Effector CD4-positive, alpha-beta T cell (primary cell): ENCODE measurements around the gene LRFN4.

ENCODE experiments used
- DNase-seq: peaks from one replicate; pipeline ENCODE4 v3.0.0-alpha.2; 2020

LRFN4 gene

DNA sequence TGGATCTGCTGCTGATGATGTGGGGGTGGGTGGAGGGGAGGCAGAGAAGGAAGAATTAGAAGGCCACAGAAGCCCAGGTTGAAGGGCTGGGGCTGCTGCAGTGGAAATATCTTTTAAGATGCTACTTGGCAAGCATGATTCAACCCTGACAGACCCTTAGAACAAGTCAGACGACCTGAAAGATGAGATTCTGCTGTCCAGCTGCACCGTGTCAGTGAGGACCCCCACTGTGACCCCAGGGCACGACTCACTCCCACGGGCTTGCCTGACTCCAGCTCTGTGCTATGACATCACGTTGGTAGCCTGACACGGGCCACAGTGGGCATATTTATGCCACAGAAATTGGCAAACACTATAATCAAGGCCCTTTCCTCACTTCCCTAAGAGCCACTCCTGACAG, 36.0 kb downstream of the LRFN4 start:
- DNase-seq = no peak

- DNase-seq = no peak
Observed at GRCh38 chr11:66894141-66894540, 37.3 kb downstream of the LRFN4 start.

DNA sequence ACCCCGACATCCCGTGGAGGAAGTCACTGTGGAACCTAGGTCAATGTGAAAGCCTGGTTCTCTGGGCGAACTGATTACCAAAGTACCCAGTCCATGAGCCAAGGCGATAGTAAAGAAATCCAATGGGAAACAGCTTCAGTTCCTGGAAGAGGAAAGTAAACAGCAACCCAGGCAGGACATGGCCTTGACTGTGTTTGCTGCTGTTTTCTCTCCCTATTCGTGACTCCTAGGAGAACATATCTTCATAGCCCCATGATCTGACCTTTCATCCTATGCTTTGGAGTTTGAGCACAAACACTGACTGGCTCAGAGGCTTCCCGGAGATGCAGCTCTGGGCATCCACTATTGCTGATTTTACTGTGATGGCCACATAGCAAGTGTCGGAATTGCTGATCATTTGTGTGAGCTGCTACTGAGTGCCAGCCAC, 45.1 kb downstream of the LRFN4 start:
- no peak for DNase-seq

DNA sequence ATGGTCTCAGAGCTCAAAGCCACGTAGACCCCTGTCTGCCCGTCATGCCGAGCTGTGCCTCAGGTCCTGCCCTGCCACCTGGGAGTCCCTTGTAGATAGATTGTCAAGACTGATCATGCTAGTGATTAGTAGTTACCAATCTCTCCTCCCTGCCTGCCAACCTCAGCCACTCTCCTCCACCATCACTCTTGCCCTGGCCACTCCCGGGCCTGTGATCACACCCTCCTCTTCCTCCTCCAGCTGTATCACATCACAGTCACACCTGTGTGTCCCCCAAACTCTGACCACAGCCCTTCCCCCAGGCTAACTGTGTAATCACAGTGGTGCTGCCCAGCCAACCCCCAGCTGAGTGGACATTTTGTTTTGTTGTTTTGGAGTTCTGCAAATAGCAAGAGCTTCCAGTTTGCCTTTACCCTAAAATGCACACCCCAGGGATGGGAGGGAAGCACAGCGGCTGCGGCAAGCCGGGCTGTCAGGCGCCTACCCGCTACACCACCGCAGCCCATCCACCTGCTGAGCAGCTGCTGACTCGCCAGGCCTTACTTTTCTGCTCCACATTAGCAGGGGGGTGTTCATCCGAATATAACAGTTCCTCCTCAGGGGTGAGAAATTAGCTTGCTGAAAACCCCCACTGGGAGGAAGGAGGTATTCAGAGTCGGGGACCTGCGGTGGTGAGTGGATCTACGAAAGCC, 45.8 kb downstream of the LRFN4 start:
- no peak for DNase-seq

DNA sequence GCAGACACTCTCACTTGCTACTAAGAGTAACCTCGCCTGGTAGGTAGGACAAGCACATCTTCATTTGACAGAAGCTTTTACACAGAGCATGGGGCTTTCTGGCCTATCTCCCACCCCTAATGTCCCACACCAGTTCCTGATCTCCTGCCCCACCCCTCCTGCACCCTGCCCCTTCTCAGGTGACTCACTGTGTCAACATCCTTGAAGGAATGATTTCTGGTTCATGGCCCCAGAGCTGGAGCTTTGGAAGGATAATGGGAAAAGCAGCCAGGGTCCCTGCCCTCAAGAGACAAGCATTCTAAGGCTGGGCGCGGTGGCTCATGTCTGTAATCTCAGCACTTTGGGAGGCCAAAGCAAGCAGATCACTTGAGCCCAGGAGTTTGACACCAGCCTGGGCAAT, 47.2 kb downstream of the LRFN4 start:
- no peak for DNase-seq

DNA sequence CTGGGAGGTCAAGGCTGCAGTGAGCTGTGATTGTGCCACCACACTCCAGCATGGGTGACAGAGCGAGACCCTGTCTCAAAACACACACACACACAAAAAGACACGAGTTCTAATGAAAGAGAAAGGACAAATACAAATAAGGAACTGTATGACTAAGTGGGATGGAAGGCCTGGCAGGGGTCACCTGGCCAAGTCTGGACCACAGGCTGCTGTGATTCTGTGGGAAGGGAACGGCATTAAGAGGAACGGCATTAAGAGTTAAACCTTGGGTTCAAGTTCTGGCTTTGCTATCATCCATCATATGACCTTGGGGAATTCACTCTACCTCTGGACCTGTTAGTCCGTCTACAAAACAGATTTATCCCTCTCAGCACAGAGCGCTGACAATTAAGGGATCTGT, 47.7 kb downstream of the LRFN4 start:
- no peak for DNase-seq

- no peak for DNase-seq
Observed at GRCh38 chr11:66904981-66905521, 48.2 kb downstream of the LRFN4 start.

DNA sequence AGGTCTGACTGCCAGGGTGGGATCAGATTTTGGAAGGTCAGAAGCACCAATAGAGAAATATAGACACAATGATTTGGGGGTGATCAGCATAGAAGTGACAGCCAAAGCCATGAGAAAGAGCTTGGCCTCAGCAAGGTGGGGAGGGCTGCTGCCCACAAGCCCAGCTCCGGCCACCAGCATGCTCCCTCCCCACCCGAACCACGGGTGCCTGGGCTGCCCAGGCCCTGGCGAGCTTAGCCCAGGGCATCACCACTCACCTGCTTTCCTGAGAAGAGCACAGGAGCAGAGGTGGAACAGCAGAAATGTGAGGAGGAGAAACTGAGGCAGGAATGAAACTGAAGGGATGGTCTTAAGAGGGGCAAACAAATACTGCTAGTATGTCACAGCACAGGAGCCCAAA, 48.8 kb downstream of the LRFN4 start:
- no peak for DNase-seq

DNA sequence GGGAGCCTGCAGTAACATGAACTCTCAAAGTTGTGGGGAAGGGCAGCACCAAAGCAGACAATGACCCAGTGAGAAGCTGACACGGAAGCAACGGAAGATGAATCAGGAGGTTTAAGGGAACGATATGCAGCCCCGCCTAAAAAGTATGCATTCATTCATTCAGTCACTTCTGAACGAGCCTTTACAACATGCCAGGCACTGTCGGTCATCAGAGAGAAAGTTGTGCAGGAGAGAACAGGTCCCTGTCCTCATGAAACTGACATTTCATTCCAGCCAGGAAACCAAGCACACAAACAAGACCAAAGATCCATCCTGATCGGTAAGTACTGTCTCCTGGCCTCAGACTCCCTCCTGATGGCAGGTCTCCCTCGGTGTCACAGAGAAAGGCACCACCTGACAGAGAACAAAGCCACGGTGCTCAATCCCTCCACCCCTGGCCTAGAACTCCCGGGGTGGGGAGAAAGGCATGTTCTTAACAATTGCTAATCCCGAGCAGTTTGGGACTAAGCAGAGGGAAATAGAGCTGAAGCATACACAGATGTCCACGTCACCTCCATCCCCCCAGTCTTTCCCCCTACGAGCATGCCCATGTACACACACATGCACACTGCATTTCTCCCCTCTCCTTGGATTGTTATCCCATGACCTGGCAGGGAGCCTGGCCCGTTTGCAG, 49.3 kb downstream of the LRFN4 start:
- DNase-seq = no peak

DNA sequence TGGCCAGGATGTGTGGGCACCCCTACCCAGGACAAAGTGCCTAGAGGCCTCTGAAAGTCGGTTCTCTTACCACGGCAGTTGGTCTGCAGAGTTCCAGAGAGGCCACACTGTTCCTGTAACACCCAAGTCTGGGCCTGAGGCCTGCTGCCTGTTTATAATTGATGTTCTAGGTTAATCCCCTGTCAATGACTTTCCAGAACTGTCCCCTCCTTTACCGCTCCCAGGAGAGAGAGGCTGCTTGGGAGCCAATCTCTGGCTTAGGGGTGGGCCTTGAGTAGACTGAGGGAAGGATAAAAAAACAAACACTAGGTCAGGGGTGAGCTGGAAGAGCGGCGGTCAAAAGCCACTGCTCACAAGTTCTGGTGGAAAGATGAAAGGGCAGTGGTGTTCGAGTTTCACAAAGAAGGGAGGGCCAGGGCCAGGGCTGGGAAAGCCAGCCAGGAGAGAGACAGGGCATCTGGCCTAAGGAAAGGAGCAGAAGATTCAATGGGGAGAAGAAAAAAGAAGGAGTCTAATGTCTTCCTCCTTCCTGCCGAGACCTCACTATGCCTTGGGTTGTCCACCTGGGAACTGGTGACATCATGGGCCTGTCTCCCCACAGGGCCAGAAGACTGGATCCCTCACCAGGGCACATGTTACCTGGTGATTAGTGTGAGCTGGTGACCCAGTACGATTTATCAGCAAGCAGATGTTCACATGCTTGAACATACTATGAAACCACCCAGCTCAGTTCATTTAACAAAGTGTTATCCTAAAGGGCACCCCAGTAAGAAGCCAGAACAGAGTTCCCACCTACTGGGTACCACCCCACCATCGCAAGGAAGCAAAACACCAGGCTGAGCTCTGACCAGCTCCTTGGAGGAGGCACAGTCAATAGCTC, 51.1 kb downstream of the LRFN4 start:
- DNase-seq = no peak

GRCh38 chr11:66909181-66909580, 52.3 kb downstream of the LRFN4 start:
- no peak for DNase-seq

DNA sequence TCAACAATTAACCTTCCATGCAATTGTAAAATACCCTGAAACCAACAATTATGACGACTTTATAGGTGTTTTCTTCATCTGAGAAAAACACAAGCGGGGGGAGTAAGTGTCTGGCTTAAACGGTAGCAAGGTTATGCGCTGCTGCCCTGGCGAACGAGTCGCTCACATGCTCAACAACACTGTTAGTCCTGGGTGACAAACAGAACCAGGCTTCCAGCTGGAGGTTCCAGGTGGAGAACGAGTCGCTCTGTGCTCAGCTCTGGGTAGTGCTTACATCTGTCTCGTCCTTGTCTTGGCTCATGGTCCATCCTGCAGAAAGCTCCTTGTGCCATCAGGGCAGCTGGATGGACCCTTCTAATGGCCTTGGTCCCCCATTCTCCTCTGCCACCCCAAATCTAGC, 53.2 kb downstream of the LRFN4 start:
- no peak for DNase-seq
